Central memory CD8-positive, alpha-beta T cell (primary cell): ENCODE results near the gene CASP6.
A peak's percentile ranks its signal among the peaks of the same experiment; 100 is the strongest.
"Not testable (repeated sequence)": the region's sequence is repeated elsewhere in the genome, so short reads cannot be mapped to it uniquely, and the experiment has no call there.

ENCODE experiments used
- ATAC-seq: fragments of 150-1000 bp; cut with Tn5 transposase; replicated peaks from 2 replicates; pipeline ENCODE4 v1.10.0; 2022; ENCODE audit warnings: mild to moderate bottlenecking, moderate FRiP score, moderate number of reproducible peaks; ENCODE audit not compliant: poor library complexity, severe bottlenecking; ENCODE audit errors: extremely low read depth
- DNase-seq, 2 donors: peaks; one replicate each; pipeline ENCODE4 v3.0.0; 2021; ENCODE audit warnings: low spot score in 2 of 2
- H3K27ac Mint-ChIP-seq: one replicate; pipeline ENCODE4 v1.8.0; 2022; ENCODE audit warnings: low read depth, mild to moderate bottlenecking, moderate library complexity, mixed read lengths
- H3K27me3 Mint-ChIP-seq: one replicate; pipeline ENCODE4 v1.8.0; 2022; ENCODE audit warnings: mixed read lengths
- H3K36me3 Mint-ChIP-seq: one replicate; pipeline ENCODE4 v1.8.0; 2022; ENCODE audit warnings: mild to moderate bottlenecking, moderate library complexity, mixed read lengths; ENCODE audit not compliant: insufficient read depth
- H3K4me1 Mint-ChIP-seq: one replicate; pipeline ENCODE4 v1.8.0; 2022; ENCODE audit warnings: mixed read lengths
- H3K4me3 Mint-ChIP-seq: one replicate; pipeline ENCODE4 v1.8.0; 2022; ENCODE audit warnings: mild to moderate bottlenecking, moderate library complexity, mixed read lengths
- H3K9me3 Mint-ChIP-seq: one replicate; pipeline ENCODE4 v1.8.0; 2022; ENCODE audit warnings: mixed read lengths

The CASP6 gene

DNA sequence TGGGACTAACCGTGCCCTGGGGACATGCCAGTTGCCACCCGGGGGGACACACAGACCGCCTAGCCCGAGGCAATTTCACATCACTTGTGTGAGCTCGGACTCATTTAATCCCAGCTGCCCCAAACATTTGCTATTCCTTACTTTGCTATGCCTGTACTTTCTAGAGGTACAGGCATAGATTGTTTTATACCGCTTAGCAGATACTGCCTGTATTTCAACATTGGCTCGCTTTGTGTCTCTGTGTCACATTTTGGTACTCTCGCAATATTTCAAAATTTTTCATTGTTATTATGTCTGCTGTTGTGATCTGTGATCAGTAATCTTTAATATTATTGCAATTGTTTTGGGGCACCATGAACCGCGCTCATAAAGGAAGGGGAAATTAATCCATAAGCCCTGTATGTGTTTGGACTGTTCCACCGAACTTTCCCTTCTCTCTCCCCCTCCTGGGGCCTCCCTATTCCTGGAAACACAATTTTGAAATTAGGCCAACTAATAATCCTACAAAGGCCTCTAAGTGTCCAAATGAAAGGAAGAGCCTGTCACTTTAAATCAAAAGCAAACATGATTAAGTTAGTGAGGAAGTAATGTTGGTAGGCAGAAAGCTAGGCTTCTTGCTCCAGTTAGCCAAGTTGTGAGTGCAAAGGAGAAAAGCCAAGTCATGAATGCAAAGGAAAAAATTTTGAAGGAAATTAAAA is 568 bp upstream of the CASP6 start:
- Mint-ChIP-seq H3K27ac (peak overlapping the region; percentile 94), H3K36me3 (peaks cover 12% of the 10 kb centered on the region), H3K9me3 (no peaks in the 10 kb centered on the region), H3K4me3 (peak overlapping the region; percentile 90), H3K27me3 (no peaks in the 10 kb centered on the region), H3K4me1 (peaks cover 37% of the 10 kb centered on the region)
- no peak for ATAC-seq
- DNase-seq = no peak

DNA sequence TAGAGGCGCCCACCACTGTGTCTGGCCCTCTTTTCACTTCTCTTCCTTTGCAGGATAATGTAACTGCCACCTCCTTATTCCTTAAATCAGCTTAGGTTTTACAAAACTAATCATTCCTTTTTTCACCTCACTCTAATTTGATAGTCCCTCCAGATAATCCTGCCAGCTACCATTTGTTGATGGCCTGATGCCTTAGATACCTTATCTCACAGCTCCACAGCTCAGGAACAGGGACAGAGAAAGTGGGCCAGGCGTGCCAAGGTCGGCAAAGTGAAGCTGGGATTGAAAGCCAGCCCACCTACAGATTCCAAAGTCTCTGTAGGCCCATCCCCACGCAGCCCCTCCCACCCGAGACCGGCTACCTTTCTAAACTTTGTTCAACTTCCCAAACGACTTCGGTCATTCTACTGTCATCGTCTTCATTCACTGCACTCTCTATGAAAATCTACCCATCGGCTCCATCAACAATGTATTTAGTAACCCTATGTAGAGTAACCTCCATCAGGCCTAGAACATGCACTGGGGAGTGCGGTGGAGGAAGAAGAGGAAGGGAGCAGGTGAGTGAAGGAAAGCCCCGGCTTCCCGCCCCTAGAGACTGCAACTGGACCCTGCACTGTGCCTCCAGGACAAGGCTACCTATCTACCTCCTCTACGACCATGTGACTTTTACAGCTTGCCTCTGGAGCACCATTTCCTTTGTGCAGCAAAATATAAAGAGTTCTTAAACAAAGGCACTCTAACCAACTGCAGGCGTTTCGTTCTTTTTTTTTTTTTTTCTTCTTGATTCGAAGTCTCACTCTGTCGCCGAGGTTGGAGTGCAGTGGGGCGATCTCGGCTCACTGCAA is 1.5 kb downstream of the CASP6 start:
- Mint-ChIP-seq H3K4me3 (peak overlapping the region; percentile 90), H3K36me3 (peaks cover 16% of the 10 kb centered on the region), H3K9me3 (no peaks in the 10 kb centered on the region), H3K4me1 (peaks cover 49% of the 10 kb centered on the region), H3K27me3 (no peaks in the 10 kb centered on the region), H3K27ac (peak overlapping the region; percentile 94)
- DNase-seq (no peak), ATAC-seq (no peak)

DNA sequence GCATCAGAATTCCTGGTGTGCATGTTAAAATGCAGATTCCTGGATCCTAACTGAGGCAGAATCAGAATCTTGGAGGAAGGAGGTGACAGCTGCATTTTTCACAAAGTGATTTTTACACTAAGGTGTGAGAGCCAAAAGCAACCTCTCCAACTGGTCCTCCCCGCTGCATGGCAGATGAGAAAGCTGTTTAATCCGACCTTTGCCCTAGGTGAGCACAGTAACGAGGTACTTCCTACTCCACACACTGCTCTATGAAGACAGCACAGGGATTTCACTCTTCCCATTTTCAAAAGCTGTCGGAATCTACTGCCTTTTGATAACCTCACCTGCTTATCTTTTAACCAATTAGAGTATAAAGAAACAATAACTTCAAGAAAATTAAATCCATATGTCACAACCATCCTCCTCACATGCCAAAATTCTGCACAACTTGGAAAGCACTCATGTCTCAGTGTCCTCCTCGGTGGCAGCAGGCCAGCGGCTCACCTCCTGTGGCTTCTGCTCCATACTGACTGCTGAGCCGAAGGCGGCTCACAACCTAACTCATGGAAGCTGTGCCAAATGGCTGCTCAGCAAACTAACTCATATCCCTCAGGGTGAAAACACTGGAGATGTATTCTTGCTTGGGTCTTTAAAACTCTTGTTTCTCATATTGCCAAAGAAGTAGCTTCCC is 3.6 kb downstream of the CASP6 start:
- Mint-ChIP-seq H3K27ac (peak overlapping the region; percentile 21), H3K36me3 (peaks cover 20% of the 10 kb centered on the region), H3K27me3 (no peaks in the 10 kb centered on the region), H3K9me3 (no peaks in the 10 kb centered on the region), H3K4me3 (no peak overlapping the region), H3K4me1 (peaks cover 49% of the 10 kb centered on the region)
- DNase-seq = no peak
- ATAC-seq = no peak

DNA sequence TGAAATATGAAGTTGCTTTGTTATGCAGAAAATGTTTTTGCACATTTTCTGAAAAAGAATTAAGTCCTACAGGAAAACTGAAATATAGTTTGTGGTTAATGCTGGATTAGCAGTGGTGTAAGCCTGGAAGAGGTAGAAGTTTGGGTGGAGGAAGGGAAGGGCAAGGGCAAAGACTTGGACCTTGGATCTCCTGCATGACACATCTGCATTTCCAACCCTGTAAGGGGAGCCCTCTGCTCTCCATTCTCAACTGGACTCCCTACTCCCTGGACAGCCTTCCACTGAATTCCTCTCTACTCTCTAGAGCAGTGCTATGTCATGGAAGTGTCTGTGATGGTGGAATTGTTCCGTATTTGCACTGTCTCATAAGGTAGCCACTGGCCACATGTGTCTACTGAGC is 4.6 kb downstream of the CASP6 start:
- ATAC-seq = no peak
- H3K4me3 Mint-ChIP-seq = no peak overlapping the region

DNA sequence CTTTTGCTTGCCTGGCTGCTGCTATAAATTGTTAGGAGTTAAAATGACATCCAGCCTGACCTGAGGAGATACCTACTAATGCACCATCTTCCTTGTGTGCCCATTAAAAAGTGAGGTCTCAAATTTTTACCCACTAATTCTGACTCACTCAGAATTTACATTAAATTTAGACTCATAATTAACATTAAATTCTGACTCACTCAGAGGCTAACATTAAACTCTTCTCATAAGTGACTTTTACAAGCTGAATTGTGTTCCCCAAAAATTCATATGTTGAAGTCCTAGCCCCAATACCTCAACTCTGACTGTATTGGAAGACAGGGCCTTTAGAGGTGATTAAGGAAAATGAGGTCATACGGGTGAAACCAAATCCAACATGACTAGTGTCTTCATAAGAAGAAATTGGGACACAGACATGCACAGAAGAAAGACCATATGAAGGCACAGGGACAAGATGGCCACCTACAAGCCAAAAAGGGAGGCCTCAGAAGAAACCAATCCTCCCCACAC is 11.8 kb downstream of the CASP6 start:
- Mint-ChIP-seq H3K4me3 (peak overlapping the region; percentile 55), H3K27ac (peak overlapping the region; percentile 59), H3K9me3 (no peaks in the 10 kb centered on the region), H3K27me3 (no peaks in the 10 kb centered on the region), H3K4me1 (peaks cover 31% of the 10 kb centered on the region), H3K36me3 (peaks cover 36% of the 10 kb centered on the region)
- ATAC-seq (peak; percentile 7), DNase-seq (no peak)

More for the DNA sequence above, 4.6 kb downstream of the CASP6 start:
- H3K27me3 Mint-ChIP-seq = no peaks in the 10 kb centered on the region
- no peak overlapping the region for H3K27ac Mint-ChIP-seq
- H3K36me3 Mint-ChIP-seq = peaks cover 24% of the 10 kb centered on the region
- peaks cover 43% of the 10 kb centered on the region for H3K4me1 Mint-ChIP-seq
- H3K9me3 Mint-ChIP-seq = no peaks in the 10 kb centered on the region
- no peak for DNase-seq

DNA sequence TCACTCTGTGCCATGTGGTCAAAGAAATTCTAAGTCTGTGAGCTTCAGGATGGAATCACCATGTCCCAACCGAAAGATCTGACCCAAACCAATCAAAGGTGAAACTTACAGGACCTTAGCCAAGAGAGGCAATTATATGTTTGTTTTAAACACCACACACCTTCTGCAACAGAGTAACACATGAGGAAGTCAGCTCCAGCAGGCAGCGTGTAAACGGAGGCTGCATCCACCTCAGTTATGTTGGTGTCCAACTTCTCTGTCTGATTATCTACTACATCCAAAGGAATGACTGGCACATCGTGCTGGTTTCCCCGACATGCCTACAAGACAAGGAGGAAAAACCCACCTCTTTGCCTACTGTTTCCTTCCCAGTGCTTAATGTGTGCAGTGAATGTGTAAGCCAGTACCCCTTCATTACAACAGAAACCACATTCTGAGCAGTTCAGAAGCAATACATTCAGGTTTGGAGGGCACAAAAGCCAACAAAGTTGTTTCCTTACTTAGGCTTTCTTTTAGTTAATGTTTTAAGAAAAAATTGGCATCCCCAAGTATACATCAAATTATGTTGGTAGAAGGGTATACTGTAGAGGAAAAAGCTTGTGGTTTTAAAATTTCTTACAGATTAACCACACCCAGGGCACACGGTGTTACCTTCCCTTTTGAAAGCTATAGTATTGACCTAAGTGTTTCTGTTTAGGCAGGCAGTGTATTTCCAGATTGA is 12.4 kb downstream of the CASP6 start:
- DNase-seq (no peak), ATAC-seq (peak; percentile 95)
- H3K4me3 Mint-ChIP-seq = peak overlapping the region; percentile 55
- peaks cover 31% of the 10 kb centered on the region for H3K4me1 Mint-ChIP-seq
- peaks cover 38% of the 10 kb centered on the region for H3K36me3 Mint-ChIP-seq
- H3K27ac Mint-ChIP-seq = peak overlapping the region; percentile 59
- no peaks in the 10 kb centered on the region for H3K27me3 Mint-ChIP-seq
- no peaks in the 10 kb centered on the region for H3K9me3 Mint-ChIP-seq

DNA sequence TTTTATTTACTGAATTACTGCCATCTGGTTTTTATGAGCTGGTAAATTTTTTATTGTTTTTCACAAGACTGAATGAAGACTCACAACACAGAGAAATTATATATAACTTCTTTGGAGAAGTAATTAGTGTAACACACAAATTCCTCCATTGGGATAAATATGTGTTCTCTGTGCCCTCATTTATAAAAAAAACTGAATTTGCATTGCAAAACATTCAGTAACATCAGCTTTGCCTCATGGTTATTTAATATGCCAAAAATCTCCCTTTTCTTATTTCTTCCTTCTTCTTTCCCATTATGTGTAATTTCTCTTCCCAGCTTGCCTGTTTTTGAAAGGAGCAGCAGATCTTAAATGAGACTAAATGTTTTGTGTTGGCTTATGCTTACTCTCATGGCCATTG is 18.5 kb downstream of the CASP6 start:
- Mint-ChIP-seq H3K27me3 (no peaks in the 10 kb centered on the region), H3K9me3 (no peaks in the 10 kb centered on the region), H3K36me3 (peaks cover 42% of the 10 kb centered on the region), H3K27ac (peak overlapping the region; percentile 54), H3K4me1 (peaks cover 10% of the 10 kb centered on the region), H3K4me3 (no peak overlapping the region)
- DNase-seq (no peak), ATAC-seq (no peak)

DNA sequence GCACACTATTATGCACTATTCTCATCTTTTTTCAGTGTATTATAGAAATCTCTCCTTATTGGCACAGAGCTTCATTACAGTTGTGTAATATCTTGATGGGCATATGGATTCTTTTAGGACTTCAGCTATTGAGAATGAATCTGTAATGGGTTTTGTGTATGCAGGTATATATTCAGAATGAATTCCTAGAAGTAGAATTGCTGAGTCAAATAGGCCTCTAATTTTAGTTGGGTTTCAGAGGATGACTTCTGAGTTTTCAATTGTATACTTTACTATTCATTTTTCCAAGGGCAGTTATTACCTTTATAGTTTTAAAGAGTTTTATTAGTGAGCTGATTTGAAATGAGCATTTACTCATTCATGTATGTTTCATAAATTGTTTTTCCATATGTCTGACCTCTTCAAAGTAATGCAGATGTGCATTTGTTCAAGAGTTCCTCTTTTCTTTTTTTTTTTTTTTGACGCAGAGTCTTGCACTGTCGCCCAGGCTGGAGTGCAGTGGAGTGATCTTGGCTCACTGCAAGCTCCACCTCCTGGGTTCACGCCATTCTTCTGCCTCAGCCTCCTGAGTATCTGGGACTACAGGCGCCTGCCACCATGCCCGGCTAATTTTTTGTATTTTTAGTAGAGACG is 19.5 kb downstream of the CASP6 start:
- H3K36me3 Mint-ChIP-seq = peaks cover 38% of the 10 kb centered on the region
- H3K4me3 Mint-ChIP-seq = no peak overlapping the region
- H3K9me3 Mint-ChIP-seq = no peaks in the 10 kb centered on the region
- DNase-seq (no peak), ATAC-seq (no peak)
- H3K27me3 Mint-ChIP-seq = no peaks in the 10 kb centered on the region
- H3K4me1 Mint-ChIP-seq = peaks cover 10% of the 10 kb centered on the region
- peak overlapping the region; percentile 64 for H3K27ac Mint-ChIP-seq

DNA sequence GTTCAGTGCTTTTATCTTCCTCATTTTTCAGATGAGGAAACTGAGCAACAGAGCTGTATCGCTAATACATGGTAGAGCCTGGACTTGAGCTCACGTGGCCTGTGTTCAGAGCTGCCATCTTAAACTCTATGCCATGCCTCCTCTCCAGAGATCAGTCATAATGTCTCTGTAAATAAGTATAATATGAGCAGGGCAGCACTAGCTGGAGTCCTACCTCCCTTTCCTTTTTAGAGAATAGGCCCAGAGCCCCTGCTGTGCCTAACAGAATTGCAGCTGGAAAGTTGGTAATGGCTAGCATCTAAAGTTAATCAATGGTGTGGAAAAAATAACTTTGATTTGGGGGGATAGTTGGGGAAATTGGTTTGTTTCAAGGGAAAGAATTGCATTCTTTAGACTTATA is 20.4 kb downstream of the CASP6 start:
- no peaks in the 10 kb centered on the region for H3K27me3 Mint-ChIP-seq
- H3K4me1 Mint-ChIP-seq = peaks cover 10% of the 10 kb centered on the region
- peaks cover 31% of the 10 kb centered on the region for H3K36me3 Mint-ChIP-seq
- H3K9me3 Mint-ChIP-seq = no peaks in the 10 kb centered on the region
- DNase-seq (no peak), ATAC-seq (no peak)
- no peak overlapping the region for H3K4me3 Mint-ChIP-seq
- no peak overlapping the region for H3K27ac Mint-ChIP-seq

DNA sequence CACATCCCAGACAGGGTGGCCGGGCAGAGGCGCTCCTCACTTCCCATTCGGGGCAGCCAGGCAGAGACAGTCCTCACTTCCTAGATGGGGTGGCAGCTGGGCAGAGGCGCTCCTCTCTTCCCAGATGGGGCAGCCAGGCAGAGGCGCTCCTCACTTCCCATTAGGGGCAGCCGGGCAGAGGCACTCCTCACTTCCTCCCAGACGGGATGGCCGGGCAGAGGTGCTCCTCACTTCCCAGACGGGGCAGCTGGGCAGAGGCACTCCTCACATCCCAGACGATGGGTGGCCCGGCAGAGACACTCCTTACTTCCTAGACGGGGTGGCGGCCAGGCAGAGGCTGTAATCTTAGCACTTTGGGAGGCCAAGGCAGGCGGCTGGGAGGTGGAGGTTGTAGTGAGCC is 24.3 kb downstream of the CASP6 start:
- H3K27me3 Mint-ChIP-seq, H3K4me3 Mint-ChIP-seq, ATAC-seq, H3K27ac Mint-ChIP-seq, DNase-seq, H3K9me3 Mint-ChIP-seq: not testable (repeated sequence)
- peaks cover 29% of the 10 kb centered on the region for H3K4me1 Mint-ChIP-seq
- H3K36me3 Mint-ChIP-seq = peaks cover 12% of the 10 kb centered on the region

DNA sequence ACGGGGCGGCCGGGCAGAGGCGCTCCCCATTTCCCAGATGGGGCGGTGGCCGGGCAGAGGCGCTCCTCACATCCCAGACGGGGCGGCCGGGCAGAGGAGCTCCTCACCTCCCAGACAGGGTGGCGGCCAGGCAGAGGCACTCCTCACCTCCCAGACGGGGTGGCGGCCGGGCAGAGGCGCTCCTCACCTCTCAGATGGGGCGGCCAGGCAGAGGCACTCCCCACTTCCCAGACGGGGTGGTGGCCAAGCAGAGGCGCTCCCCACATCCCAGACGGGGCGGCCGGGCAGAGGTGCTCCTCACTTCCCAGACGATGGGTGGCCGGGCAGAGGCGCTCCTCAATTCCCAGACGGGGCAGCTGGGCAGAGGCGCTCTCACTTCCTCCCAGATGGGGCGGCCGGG is 24.8 kb downstream of the CASP6 start:
- H3K4me1 Mint-ChIP-seq = peaks cover 34% of the 10 kb centered on the region
- H3K27ac Mint-ChIP-seq, DNase-seq, ATAC-seq, H3K27me3 Mint-ChIP-seq, H3K9me3 Mint-ChIP-seq, H3K4me3 Mint-ChIP-seq: not testable (repeated sequence)
- peaks cover 12% of the 10 kb centered on the region for H3K36me3 Mint-ChIP-seq

DNA sequence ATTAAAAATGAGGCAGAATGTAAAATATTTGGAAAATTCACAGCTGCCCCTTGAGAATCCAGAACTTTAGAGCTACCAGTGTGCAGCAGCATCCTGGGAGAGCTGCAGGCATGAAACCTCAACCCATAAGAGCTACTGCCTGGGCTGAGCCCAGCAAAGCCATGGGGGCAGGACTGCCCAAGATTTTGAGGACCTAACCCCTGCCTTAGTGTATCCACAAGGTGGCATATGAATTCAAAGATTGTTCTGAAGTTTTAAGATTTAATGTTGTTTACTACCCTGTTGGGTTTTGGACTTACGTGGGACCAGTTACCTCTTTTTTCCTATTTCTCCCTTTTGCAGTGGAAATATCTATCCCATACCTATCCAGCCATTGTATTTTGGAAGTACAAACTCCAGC is 26.4 kb downstream of the CASP6 start:
- peaks cover 6% of the 10 kb centered on the region for H3K36me3 Mint-ChIP-seq
- no peak overlapping the region for H3K27ac Mint-ChIP-seq
- ATAC-seq (no peak), DNase-seq (no peak)
- no peaks in the 10 kb centered on the region for H3K9me3 Mint-ChIP-seq
- H3K4me1 Mint-ChIP-seq = peaks cover 29% of the 10 kb centered on the region
- H3K4me3 Mint-ChIP-seq = no peak overlapping the region
- H3K27me3 Mint-ChIP-seq = no peaks in the 10 kb centered on the region
